GM19099 (cell line): ENCODE results near the gene SYNJ2.

ENCODE experiments used
- POLR2A ChIP-seq: IDR thresholded peaks from 3 replicates; pipeline ENCODE4 v1.6.1; 2011; ENCODE audit warnings: low read depth; ENCODE audit not compliant: insufficient read length; ENCODE audit errors: extremely low read depth

SYNJ2 gene

DNA sequence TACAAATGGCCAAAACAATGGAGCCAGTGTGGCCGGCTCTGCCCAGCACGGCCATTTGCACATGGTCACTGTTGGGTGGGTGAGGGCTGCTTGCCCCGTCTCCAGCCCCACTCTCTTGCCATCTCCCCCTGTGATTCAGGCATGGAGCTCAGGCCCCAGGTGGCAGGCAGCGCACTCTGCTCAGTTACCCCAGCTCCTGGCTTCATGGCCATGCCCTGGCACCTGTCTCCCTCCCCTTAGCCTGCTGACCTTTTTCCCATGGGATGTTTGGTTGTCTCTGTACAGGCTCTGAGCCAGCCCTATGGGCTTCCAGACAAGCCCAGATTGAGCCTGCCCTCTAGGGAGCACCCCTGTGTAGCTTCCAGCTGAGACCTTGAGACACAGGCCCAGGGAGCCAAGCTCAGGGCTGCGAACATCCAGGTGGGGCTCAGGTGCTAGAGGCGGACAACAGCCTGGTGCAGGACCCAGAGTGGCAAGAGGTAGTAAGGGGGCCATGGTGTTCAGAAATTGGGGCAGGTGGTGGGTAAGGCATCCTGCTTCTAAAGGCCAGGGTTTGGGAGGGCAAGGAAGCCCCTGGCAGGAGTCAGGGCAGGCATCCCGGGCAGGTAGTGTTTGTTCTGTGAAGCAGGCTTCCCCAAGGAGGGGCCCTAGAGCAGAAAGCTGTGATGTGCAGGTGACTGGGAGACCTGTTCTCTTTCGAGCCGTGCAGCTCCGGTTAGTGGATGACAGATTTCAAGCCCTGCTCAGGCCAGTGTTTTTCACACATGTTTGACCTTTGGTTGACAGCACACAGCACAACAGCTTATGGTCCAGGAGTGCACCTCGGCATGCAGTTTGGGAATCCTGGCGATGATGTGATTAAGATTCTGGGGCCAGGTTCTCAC is 17.7 kb downstream of the SYNJ2 start:
- no peak for TF ChIP-seq POLR2A

DNA sequence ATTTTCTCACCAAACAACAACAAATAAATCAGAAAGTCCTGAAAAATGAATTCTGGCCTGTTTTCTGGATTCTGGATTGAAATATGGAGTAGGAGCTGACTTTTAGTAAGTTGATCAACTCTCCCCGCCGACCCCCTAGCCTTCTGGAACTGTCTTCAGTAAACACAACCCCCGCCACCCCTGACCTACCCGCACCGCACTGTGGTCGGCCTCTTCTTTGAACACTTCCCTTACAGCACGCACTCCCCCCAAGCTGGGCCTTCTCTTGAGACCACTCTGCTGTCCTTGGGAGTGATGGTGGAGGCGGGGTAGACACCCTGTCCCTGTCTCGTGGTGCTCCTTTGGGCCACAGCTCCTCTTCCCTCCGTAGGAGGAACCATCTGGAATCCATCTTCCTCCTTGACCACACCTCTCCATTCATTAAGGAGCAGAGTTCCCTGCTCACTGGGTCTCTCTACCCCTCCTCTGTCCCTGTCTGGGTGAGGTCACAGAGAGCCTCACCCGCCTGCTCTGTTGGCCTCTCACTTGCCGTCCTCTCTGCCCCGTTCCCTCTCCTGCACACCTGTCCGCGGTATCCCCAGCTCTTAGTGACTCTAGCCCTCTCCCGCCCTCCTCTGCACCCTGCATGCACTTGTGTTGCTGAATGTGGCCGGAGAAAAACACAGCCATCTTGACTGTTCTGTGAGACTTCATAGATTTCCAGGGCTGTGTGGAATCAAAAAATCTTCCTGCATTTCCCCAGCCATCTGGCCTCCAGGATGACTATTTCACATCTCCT is 19.1 kb downstream of the SYNJ2 start:
- TF ChIP-seq POLR2A = no peak

DNA sequence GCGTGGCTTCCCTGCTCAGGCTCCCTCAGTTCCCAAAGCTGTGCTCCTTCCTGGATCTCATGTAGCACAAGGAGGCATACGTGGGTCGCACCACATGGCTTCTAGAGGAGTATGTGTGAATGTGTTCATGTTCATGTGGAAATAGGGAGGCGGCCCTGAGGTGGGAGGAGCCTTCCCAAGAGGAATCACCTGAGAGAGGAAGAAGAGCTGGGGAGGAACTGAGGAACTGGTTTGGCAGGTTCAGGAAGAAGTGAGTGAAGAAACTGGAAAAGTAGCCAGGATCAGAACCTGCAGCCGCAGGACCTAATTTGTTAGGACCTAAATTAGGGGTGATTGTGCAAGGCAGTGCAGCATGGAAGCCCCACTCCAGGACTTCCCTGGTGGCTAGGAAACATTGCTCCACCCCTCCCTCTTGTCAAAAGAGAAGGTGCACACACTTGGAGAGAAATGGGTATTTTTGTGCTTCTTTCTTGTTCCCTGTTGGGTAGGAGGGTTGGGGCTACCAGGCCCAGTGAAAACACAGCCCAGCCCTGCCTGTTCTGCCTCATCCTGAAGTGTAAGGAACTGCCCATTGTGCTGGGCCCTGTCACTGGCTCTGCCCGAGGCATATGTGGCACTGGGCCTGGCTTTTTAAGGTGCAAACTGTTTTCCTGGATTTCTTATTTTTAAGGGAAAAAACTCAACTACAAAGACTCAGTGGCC is 20.7 kb downstream of the SYNJ2 start:
- no peak for TF ChIP-seq POLR2A

DNA sequence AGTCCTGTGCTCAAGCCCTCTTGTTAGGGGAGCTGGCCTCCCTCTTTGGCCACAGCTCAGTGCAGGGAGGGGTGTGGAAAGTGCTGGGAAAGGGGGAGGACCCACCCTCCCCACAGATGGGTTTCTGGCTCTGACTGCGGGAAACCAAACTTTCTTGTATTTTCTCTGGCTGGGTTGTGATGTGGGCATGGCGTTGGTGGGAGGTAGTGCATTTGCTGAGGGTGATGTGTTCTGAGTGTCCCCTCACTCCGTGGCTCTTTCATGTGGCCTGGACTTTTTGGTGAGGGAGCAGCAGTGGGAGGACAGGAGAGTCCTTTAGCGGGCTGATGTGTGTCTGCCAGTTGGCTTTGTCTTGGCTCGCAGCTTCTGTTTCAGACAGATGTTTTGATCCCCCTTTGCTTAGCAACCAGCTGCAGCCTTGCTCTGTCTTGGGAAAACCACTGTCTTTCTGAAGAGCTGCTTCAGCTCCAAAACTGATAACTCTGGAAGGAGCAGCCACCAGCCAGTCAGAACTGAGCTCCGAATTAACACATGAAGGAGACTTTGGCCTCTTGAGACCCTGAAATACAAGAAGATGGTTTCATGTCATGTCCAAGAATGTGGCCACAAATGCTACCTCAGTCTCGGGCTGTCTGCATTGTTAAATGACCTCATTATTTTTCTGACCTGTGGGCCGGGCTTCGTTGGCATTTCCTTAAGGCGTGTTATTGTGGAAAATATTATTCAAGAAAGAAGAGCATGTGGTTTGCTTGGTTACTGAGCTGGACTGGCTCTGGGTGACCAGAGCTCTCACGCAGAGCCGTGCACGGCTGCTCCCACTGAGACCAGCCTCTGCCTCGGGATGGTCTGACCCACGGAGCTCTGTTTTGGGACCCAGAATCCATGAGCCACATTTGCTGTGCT is 21.5 kb downstream of the SYNJ2 start:
- TF ChIP-seq POLR2A = no peak

- no peak for TF ChIP-seq POLR2A
Observed at GRCh38 chr6:158003910-158004700, 22.4 kb downstream of the SYNJ2 start.

- TF ChIP-seq POLR2A = no peak
Observed at GRCh38 chr6:158004701-158005095, 23.0 kb downstream of the SYNJ2 start.

DNA sequence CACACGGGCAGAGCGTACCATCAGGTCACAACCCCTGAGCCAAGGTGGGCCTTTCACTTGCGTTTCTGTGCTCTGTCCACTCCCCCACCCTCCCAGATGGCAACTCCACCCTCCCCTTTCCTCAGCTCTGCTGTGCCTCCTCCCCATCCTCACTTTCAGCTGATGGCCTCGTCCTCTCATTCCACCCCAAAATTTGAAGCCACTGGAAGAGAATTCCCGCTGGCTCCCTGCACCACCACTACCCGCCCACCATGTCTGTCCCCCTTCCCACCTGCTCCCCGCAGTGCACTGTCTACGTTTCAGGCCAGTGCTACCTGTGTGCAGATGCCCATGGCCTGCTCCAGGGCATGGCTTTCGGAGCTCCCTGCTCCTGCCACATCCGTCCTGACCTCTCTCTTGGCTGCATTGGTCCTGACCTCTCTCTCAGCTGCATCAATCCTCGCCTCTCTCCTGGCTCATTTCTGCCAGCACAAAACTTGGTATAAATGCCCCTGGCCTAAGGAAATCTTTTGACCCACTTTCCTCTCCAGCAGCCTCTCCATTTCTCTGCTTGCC is 24.0 kb downstream of the SYNJ2 start:
- no peak for TF ChIP-seq POLR2A

DNA sequence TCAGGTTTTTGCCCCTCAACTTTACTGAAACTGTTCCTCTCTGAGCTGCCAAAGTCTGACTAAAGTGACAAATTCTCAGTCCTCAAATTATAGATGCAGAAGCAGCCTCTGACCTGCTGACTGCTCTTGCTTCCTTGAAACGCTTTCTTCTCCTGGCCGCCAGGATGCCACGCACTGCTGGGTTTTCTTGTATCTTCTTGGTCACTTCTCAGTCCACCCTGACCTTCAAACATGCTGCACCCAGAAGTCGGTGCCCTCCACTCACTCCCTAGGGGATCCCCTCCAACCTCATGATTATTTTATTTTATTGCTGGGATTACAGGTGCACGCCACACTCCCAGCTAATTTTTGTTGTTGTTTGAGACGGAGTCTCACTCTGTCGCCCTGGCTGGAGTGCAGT is 24.7 kb downstream of the SYNJ2 start:
- no peak for TF ChIP-seq POLR2A

DNA sequence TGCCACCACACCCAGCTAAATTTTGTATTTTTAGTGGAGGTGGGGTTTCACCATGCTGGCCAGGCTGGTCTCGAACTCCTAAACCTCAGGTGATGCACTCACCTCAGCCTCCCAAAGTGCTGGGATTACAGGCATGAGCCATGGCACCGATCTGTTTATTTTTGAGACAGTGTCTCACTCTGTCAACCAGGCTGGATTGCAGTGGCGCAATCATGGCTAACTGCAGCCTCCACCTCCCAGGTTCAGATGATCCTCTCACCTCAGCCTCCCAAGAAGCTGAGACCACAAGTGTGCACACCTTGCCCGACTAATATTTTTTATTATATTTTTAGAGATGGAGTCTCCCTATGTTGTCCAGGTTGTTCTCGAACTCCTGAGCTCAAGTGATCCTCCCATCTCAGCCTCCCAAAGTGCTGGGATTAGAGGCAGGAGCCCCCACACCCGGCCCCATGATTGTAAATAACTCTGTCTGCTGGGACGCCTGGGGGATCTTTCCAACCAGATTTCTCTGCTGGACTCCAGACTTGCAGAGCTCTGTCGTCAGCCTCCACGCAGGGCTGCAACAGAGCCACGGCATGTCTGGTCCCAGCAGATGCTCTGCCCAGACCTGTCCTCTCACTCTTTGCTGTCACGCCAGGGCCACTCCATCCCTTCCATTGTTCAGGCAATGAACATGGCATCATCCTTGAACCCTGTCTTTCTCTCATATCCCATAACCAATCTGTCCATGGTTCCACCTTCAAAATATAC is 25.3 kb downstream of the SYNJ2 start:
- no peak for TF ChIP-seq POLR2A

- no peak for TF ChIP-seq POLR2A
Observed at GRCh38 chr6:158008864-158009113, 27.1 kb downstream of the SYNJ2 start.

GRCh38 chr6:158009114-158009891 is 27.6 kb downstream of the SYNJ2 start:
- no peak for TF ChIP-seq POLR2A

DNA sequence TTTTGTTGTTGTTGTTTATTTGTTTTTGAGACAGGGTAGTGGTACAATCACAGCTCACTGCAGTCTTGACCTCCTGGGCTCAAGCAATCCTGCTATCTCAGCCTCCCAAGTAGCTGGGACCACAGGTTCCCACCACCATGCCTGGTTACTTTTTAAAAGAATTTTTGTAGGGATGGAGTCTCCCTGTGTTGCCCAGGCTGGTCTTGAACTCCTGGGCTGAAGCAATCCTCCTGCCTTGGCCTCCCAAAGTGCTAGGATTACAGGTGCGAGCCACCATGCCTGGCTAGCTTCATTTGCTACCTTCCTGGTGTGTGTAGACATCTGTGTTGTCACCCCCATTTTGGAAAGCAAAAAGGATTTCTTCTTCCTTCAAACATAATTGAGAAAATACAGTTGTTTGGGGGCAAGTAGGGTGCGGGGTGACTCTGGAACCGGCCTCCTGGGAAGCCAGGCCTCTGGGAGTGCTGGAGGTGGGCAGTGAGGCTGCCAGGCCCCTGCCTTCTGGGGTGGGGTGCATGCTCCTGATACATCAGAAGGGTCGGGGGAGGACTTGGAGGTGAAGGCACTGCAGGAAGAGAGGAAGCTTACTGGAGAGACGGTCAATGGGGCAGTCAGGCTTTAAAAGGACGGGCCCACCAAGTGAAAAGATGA is 28.4 kb downstream of the SYNJ2 start:
- TF ChIP-seq POLR2A = no peak
